Choroid plexus epithelial cell (primary cell): ENCODE measurements around the gene CAT.

Source experiments
- DNase-seq: peaks from one replicate; pipeline ENCODE4 v3.0.0-alpha.2; 2010; ENCODE audit warnings: low read depth
- H3K4me3 ChIP-seq: 2 replicates; pipeline ENCODE4 v1.5.1; 2011; ENCODE audit warnings: low read depth, mild to moderate bottlenecking, control low read depth, low read length, moderate library complexity
- CTCF ChIP-seq: conservative IDR thresholded peaks from 2 replicates; pipeline ENCODE4 v1.5.1; 2011; ENCODE audit warnings: low read depth, mild to moderate bottlenecking, control low read depth, inconsistent platforms, low read length, moderate library complexity

Gene CAT

GRCh38 chr11:34454308-34455032, 15.7 kb downstream of the CAT start:
- no peak overlapping the region for H3K4me3 ChIP-seq
- no peak for TF ChIP-seq CTCF

GRCh38 chr11:34457607-34458006, 18.9 kb downstream of the CAT start:
- no peak for DNase-seq
- H3K4me3 ChIP-seq, result no peak overlapping the region
- no peak for TF ChIP-seq CTCF

More at GRCh38 chr11:34454308-34455032, 15.7 kb downstream of the CAT start:
- DNase-seq, result no peak

GRCh38 chr11:34458525-34458924, 19.8 kb downstream of the CAT start:
- no peak for TF ChIP-seq CTCF
- DNase-seq, result no peak
- H3K4me3 ChIP-seq, result no peak overlapping the region

- DNase-seq, result no peak
- no peak overlapping the region for H3K4me3 ChIP-seq
- TF ChIP-seq CTCF, result no peak
Observed at GRCh38 chr11:34459507-34460162, 20.9 kb downstream of the CAT start.

- no peak overlapping the region for H3K4me3 ChIP-seq
- TF ChIP-seq CTCF, result no peak
- DNase-seq, result no peak
Observed at GRCh38 chr11:34460278-34460677, 21.5 kb downstream of the CAT start.

GRCh38 chr11:34461215-34461614, 22.5 kb downstream of the CAT start:
- no peak for DNase-seq
- no peak for TF ChIP-seq CTCF
- H3K4me3 ChIP-seq, result no peak overlapping the region
